ENCODE results near the gene TMEM147. TPM values are rescaled to one million over a fixed set of nuclear protein-coding genes. Genes with fewer than 3 reads are reported as not detected.

Gene TMEM147
- total RNA-seq, 1 experiment from 2014 or later = 126 TPM

- no peak for DNase-seq
- no TSS peak for BruUV-seq (replicated peaks)
- Histone ChIP-seq H3K36me3 (ENCODE audit: control insufficient read depth, insufficient read depth, low read length) (no peaks in the 10 kb centered on the region), H3K4me1 (no peaks in the 10 kb centered on the region), H3K27me3 (replicated peaks; ENCODE audit: control insufficient read depth, insufficient read depth, low read length) (no peaks in the 10 kb centered on the region), H3K4me3 (ENCODE audit: low read depth, low read length) (no peak overlapping the region), H3K9me3 (no peaks in the 10 kb centered on the region)
- no peak overlapping the region for H3K4me3 Mint-ChIP-seq (ENCODE audit: unreplicated experiment)
- ChIA-PET POLR2A (no interaction called here), CTCF (interaction anchor here (0.6 kb wide), 1 partner anchor 92 kb away, joined by 4 read pairs; no protein-coding TSS in a partner anchor)
- intact Hi-C loops (cut with micrococcal nuclease; ENCODE audit: unreplicated experiment) = no loop called here
- no peak overlapping the region for H3K27ac Mint-ChIP-seq (ENCODE audit: unreplicated experiment)
- no peaks in the 10 kb centered on the region for H3K4me1 Mint-ChIP-seq (ENCODE audit: low read depth, unreplicated experiment)
- peaks cover 5% of the 10 kb centered on the region for H3K36me3 Mint-ChIP-seq (ENCODE audit: insufficient read depth, unreplicated experiment)
- TF ChIP-seq CTCF (IDR thresholded peaks at IDR 0.05; ENCODE audit: insufficient read depth in 1 of 2, low read depth in 1 of 2, low read length in 1 of 2, severe bottlenecking in 1 of 2, unreplicated experiment in 1 of 2) = no peak
- no peaks in the 10 kb centered on the region for H3K27me3 Mint-ChIP-seq (ENCODE audit: insufficient read depth, unreplicated experiment)
- H3K9me3 Mint-ChIP-seq (ENCODE audit: unreplicated experiment) = no peaks in the 10 kb centered on the region
Observed at GRCh38 chr19:35517342-35517741, 28.1 kb upstream of the TMEM147 start.

- CTCF ChIA-PET = no interaction called here
- DNase-seq = no peak
Observed at GRCh38 chr19:35518313-35518712, 27.1 kb upstream of the TMEM147 start.

GRCh38 chr19:35519291-35519690 lies 26.1 kb upstream of the TMEM147 start:
- no peaks in the 10 kb centered on the region for H3K9me3 Mint-ChIP-seq (ENCODE audit: unreplicated experiment)
- ChIA-PET CTCF (no interaction called here), POLR2A (no interaction called here)
- intact Hi-C loops (cut with micrococcal nuclease; ENCODE audit: unreplicated experiment) = no loop called here
- no peak overlapping the region for H3K4me3 ChIP-seq (ENCODE audit: low read depth, low read length)
- H3K4me1 Mint-ChIP-seq (ENCODE audit: low read depth, unreplicated experiment) = peaks cover 5% of the 10 kb centered on the region
- H3K9me3 ChIP-seq = no peaks in the 10 kb centered on the region
- no peak overlapping the region for H3K27ac Mint-ChIP-seq (ENCODE audit: unreplicated experiment)
- H3K36me3 ChIP-seq (ENCODE audit: control insufficient read depth, insufficient read depth, low read length) = no peaks in the 10 kb centered on the region
- BruUV-seq (replicated peaks) = no TSS peak
- TF ChIP-seq CTCF (IDR thresholded peaks at IDR 0.05; ENCODE audit: insufficient read depth in 1 of 2, low read depth in 1 of 2, low read length in 1 of 2, severe bottlenecking in 1 of 2, unreplicated experiment in 1 of 2) = no peak
- no peak overlapping the region for H3K4me3 Mint-ChIP-seq (ENCODE audit: unreplicated experiment)
- H3K27me3 ChIP-seq (replicated peaks; ENCODE audit: control insufficient read depth, insufficient read depth, low read length) = no peaks in the 10 kb centered on the region
- peaks cover 1% of the 10 kb centered on the region for H3K27me3 Mint-ChIP-seq (ENCODE audit: insufficient read depth, unreplicated experiment)
- peaks cover 5% of the 10 kb centered on the region for H3K36me3 Mint-ChIP-seq (ENCODE audit: insufficient read depth, unreplicated experiment)
- no peak for DNase-seq
- no peaks in the 10 kb centered on the region for H3K4me1 ChIP-seq

More at GRCh38 chr19:35518313-35518712, 27.1 kb upstream of the TMEM147 start:
- H3K36me3 ChIP-seq (ENCODE audit: control insufficient read depth, insufficient read depth, low read length) = no peaks in the 10 kb centered on the region
- no peaks in the 10 kb centered on the region for H3K9me3 Mint-ChIP-seq (ENCODE audit: unreplicated experiment)
- no peak overlapping the region for H3K4me3 Mint-ChIP-seq (ENCODE audit: unreplicated experiment)
- BruUV-seq (replicated peaks) = no TSS peak
- no peak overlapping the region for H3K27ac Mint-ChIP-seq (ENCODE audit: unreplicated experiment)
- TF ChIP-seq CTCF (IDR thresholded peaks at IDR 0.05; ENCODE audit: insufficient read depth in 1 of 2, low read depth in 1 of 2, low read length in 1 of 2, severe bottlenecking in 1 of 2, unreplicated experiment in 1 of 2) = no peak
- H3K9me3 ChIP-seq = no peaks in the 10 kb centered on the region
- H3K4me1 ChIP-seq = no peaks in the 10 kb centered on the region
- H3K4me1 Mint-ChIP-seq (ENCODE audit: low read depth, unreplicated experiment) = no peaks in the 10 kb centered on the region
- intact Hi-C loops (cut with micrococcal nuclease; ENCODE audit: unreplicated experiment) = no loop called here
- H3K4me3 ChIP-seq (ENCODE audit: low read depth, low read length) = no peak overlapping the region
- no peaks in the 10 kb centered on the region for H3K27me3 ChIP-seq (replicated peaks; ENCODE audit: control insufficient read depth, insufficient read depth, low read length)
- no peaks in the 10 kb centered on the region for H3K27me3 Mint-ChIP-seq (ENCODE audit: insufficient read depth, unreplicated experiment)
- H3K36me3 Mint-ChIP-seq (ENCODE audit: insufficient read depth, unreplicated experiment) = peaks cover 5% of the 10 kb centered on the region
- POLR2A ChIA-PET = interaction anchor here (0.5 kb wide), 1 partner anchor 8 kb away, joined by 3 read pairs; no protein-coding TSS in a partner anchor

All from Caco-2 (cell line).